ENCODE results near the gene FAM107B.

FAM107B gene

GRCh38 chr10:14532473-14533251 lies 242.0 kb downstream of the FAM107B start:
- DNase-seq (ENCODE audit: insufficient read length, low spot score) (no peak), FAIRE-seq (no peak)
- no peak for TF ChIP-seq PAX5 (IDR thresholded peaks at IDR 0.05; ENCODE audit: insufficient read depth, low read length, severe bottlenecking)
- no peak for TF ChIP-seq POLR2AphosphoS5 (IDR thresholded peaks at IDR 0.05; ENCODE audit: low read depth, low read length)
- TF ChIP-seq POLR2A (IDR thresholded peaks at IDR 0.05; ENCODE audit: low read depth, low read length), result no peak
- TF ChIP-seq TAF1 (IDR thresholded peaks at IDR 0.05; ENCODE audit: low read depth, low read length), result no peak
- TF ChIP-seq POU2F2 (IDR thresholded peaks at IDR 0.05; ENCODE audit: low read depth, low read length), result no peak
- no peak for TF ChIP-seq SPI1 (IDR thresholded peaks at IDR 0.05; ENCODE audit: low read depth, low read length)

- FAIRE-seq, result no peak
Measured at GRCh38 chr10:14531974-14532373, 242.7 kb downstream of the FAM107B start.

GRCh38 chr10:14530465-14530864 lies 244.2 kb downstream of the FAM107B start:
- DNase-seq (ENCODE audit: insufficient read length, low spot score) (no peak), FAIRE-seq (no peak)
- TF ChIP-seq POLR2AphosphoS5 (IDR thresholded peaks at IDR 0.05; ENCODE audit: low read depth, low read length), result no peak
- no peak for TF ChIP-seq POLR2A (IDR thresholded peaks at IDR 0.05; ENCODE audit: low read depth, low read length)
- no peak for TF ChIP-seq TAF1 (IDR thresholded peaks at IDR 0.05; ENCODE audit: low read depth, low read length)
- no peak for TF ChIP-seq POU2F2 (IDR thresholded peaks at IDR 0.05; ENCODE audit: low read depth, low read length)
- no peak for TF ChIP-seq SPI1 (IDR thresholded peaks at IDR 0.05; ENCODE audit: low read depth, low read length)
- TF ChIP-seq PAX5 (IDR thresholded peaks at IDR 0.05; ENCODE audit: insufficient read depth, low read length, severe bottlenecking), result no peak

More at GRCh38 chr10:14531974-14532373, 242.7 kb downstream of the FAM107B start:
- no peak for TF ChIP-seq PAX5 (IDR thresholded peaks at IDR 0.05; ENCODE audit: insufficient read depth, low read length, severe bottlenecking)
- TF ChIP-seq POU2F2 (IDR thresholded peaks at IDR 0.05; ENCODE audit: low read depth, low read length), result no peak
- TF ChIP-seq SPI1 (IDR thresholded peaks at IDR 0.05; ENCODE audit: low read depth, low read length), result no peak
- no peak for TF ChIP-seq POLR2AphosphoS5 (IDR thresholded peaks at IDR 0.05; ENCODE audit: low read depth, low read length)
- no peak for TF ChIP-seq POLR2A (IDR thresholded peaks at IDR 0.05; ENCODE audit: low read depth, low read length)
- no peak for TF ChIP-seq TAF1 (IDR thresholded peaks at IDR 0.05; ENCODE audit: low read depth, low read length)
- no peak for DNase-seq (ENCODE audit: insufficient read length, low spot score)

GRCh38 chr10:14529351-14529750 lies 245.3 kb downstream of the FAM107B start:
- TF ChIP-seq SPI1 (IDR thresholded peaks at IDR 0.05; ENCODE audit: low read depth, low read length) (no peak), POLR2A (IDR thresholded peaks at IDR 0.05; ENCODE audit: low read depth, low read length) (no peak), TAF1 (IDR thresholded peaks at IDR 0.05; ENCODE audit: low read depth, low read length) (no peak), POLR2AphosphoS5 (IDR thresholded peaks at IDR 0.05; ENCODE audit: low read depth, low read length) (no peak), PAX5 (IDR thresholded peaks at IDR 0.05; ENCODE audit: insufficient read depth, low read length, severe bottlenecking) (no peak), POU2F2 (IDR thresholded peaks at IDR 0.05; ENCODE audit: low read depth, low read length) (no peak)
- FAIRE-seq (no peak), DNase-seq (ENCODE audit: insufficient read length, low spot score) (no peak)

GRCh38 chr10:14528450-14528849 lies 246.2 kb downstream of the FAM107B start:
- DNase-seq (ENCODE audit: insufficient read length, low spot score) (no peak), FAIRE-seq (no peak)
- no peak for TF ChIP-seq POLR2A (IDR thresholded peaks at IDR 0.05; ENCODE audit: low read depth, low read length)
- TF ChIP-seq TAF1 (IDR thresholded peaks at IDR 0.05; ENCODE audit: low read depth, low read length), result no peak

GRCh38 chr10:14527915-14528314 lies 246.8 kb downstream of the FAM107B start:
- TF ChIP-seq POLR2A (IDR thresholded peaks at IDR 0.05; ENCODE audit: low read depth, low read length) (no peak), POU2F2 (IDR thresholded peaks at IDR 0.05; ENCODE audit: low read depth, low read length) (no peak), PAX5 (IDR thresholded peaks at IDR 0.05; ENCODE audit: insufficient read depth, low read length, severe bottlenecking) (no peak), TAF1 (IDR thresholded peaks at IDR 0.05; ENCODE audit: low read depth, low read length) (no peak), SPI1 (IDR thresholded peaks at IDR 0.05; ENCODE audit: low read depth, low read length) (no peak), POLR2AphosphoS5 (IDR thresholded peaks at IDR 0.05; ENCODE audit: low read depth, low read length) (no peak)
- no peak for DNase-seq (ENCODE audit: insufficient read length, low spot score)
- no peak for FAIRE-seq

GRCh38 chr10:14527134-14527844 lies 247.4 kb downstream of the FAM107B start:
- DNase-seq (ENCODE audit: insufficient read length, low spot score), result no peak
- TF ChIP-seq SPI1 (IDR thresholded peaks at IDR 0.05; ENCODE audit: low read depth, low read length) (no peak), POU2F2 (IDR thresholded peaks at IDR 0.05; ENCODE audit: low read depth, low read length) (no peak), POLR2A (IDR thresholded peaks at IDR 0.05; ENCODE audit: low read depth, low read length) (no peak), POLR2AphosphoS5 (IDR thresholded peaks at IDR 0.05; ENCODE audit: low read depth, low read length) (no peak), PAX5 (IDR thresholded peaks at IDR 0.05; ENCODE audit: insufficient read depth, low read length, severe bottlenecking) (no peak), TAF1 (IDR thresholded peaks at IDR 0.05; ENCODE audit: low read depth, low read length) (no peak)
- FAIRE-seq, result no peak

GRCh38 chr10:14526326-14526725 lies 248.4 kb downstream of the FAM107B start:
- no peak for TF ChIP-seq POLR2AphosphoS5 (IDR thresholded peaks at IDR 0.05; ENCODE audit: low read depth, low read length)
- TF ChIP-seq PAX5 (IDR thresholded peaks at IDR 0.05; ENCODE audit: insufficient read depth, low read length, severe bottlenecking), result no peak
- TF ChIP-seq POLR2A (IDR thresholded peaks at IDR 0.05; ENCODE audit: low read depth, low read length), result no peak
- no peak for TF ChIP-seq POU2F2 (IDR thresholded peaks at IDR 0.05; ENCODE audit: low read depth, low read length)
- no peak for TF ChIP-seq TAF1 (IDR thresholded peaks at IDR 0.05; ENCODE audit: low read depth, low read length)
- TF ChIP-seq SPI1 (IDR thresholded peaks at IDR 0.05; ENCODE audit: low read depth, low read length), result no peak
- no peak for FAIRE-seq
- no peak for DNase-seq (ENCODE audit: insufficient read length, low spot score)

GRCh38 chr10:14524691-14525324 lies 249.9 kb downstream of the FAM107B start:
- TF ChIP-seq SPI1 (IDR thresholded peaks at IDR 0.05; ENCODE audit: low read depth, low read length) (no peak), POLR2A (IDR thresholded peaks at IDR 0.05; ENCODE audit: low read depth, low read length) (no peak), PAX5 (IDR thresholded peaks at IDR 0.05; ENCODE audit: insufficient read depth, low read length, severe bottlenecking) (no peak), POU2F2 (IDR thresholded peaks at IDR 0.05; ENCODE audit: low read depth, low read length) (no peak), TAF1 (IDR thresholded peaks at IDR 0.05; ENCODE audit: low read depth, low read length) (no peak), POLR2AphosphoS5 (IDR thresholded peaks at IDR 0.05; ENCODE audit: low read depth, low read length) (no peak)
- FAIRE-seq, result no peak
- no peak for DNase-seq (ENCODE audit: insufficient read length, low spot score)
